CD4-positive, CD25-positive, alpha-beta regulatory T cell (primary cell): ENCODE measurements around the gene CACNB4. TPM values are rescaled to one million over a fixed set of nuclear protein-coding genes. Genes with fewer than 3 reads are reported as not detected.

Source experiments
- ATAC-seq, 2 donors: fragments of 150-1000 bp; cut with Tn5 transposase; one replicate each; pipeline ENCODE4 v1.10.0; 2021; ENCODE audit warnings: low read depth in 2 of 2, moderate number of reproducible peaks in 2 of 2, moderate library complexity in 1 of 2
- DNase-seq, 3 donors: peaks; one replicate each; pipeline versions ENCODE4 v3.0.0 to v3.0.0-alpha.2; 2012 to 2022; ENCODE audit warnings: mixed read lengths in 1 of 3
- H3K27ac ChIP-seq: one replicate; pipeline ENCODE4 v1.7.0; 2013; ENCODE audit warnings: mild to moderate bottlenecking, low read length; ENCODE audit not compliant: insufficient read depth, poor library complexity, severe bottlenecking
- H3K27me3 ChIP-seq: one replicate; pipeline ENCODE4 v1.7.0; 2013; ENCODE audit warnings: low read length; ENCODE audit not compliant: control insufficient read depth, insufficient read depth
- H3K36me3 ChIP-seq: one replicate; pipeline ENCODE4 v1.7.0; 2013; ENCODE audit warnings: mild to moderate bottlenecking, low read length, moderate library complexity; ENCODE audit not compliant: control insufficient read depth, insufficient read depth
- H3K4me1 ChIP-seq: 2 replicates; pipeline ENCODE4 v1.7.0; 2013; ENCODE audit warnings: mild to moderate bottlenecking, low read length; ENCODE audit not compliant: insufficient read depth, control insufficient read depth, poor library complexity, severe bottlenecking
- H3K4me3 ChIP-seq: one replicate; pipeline ENCODE4 v1.7.0; 2013; ENCODE audit warnings: low read depth, mild to moderate bottlenecking, low read length, moderate library complexity
- H3K9me3 ChIP-seq, 2 experiments: 1 replicate in 1 of 2; 2 replicates in 1 of 2; pipeline ENCODE4 v1.7.0; 2013; ENCODE audit warnings: low read length in 2 of 2, mild to moderate bottlenecking in 1 of 2, moderate library complexity in 1 of 2; ENCODE audit not compliant: control insufficient read depth in 2 of 2
- H3K27ac Mint-ChIP-seq, 3 donors: one replicate each; pipeline ENCODE4 v1.8.0; 2020 to 2022; ENCODE audit warnings: mild to moderate bottlenecking in 3 of 3, mixed read lengths in 3 of 3, moderate library complexity in 2 of 3
- H3K27me3 Mint-ChIP-seq: one replicate; pipeline ENCODE4 v1.8.0; 2022; ENCODE audit warnings: mild to moderate bottlenecking, mixed read lengths
- H3K36me3 Mint-ChIP-seq: one replicate; pipeline ENCODE4 v1.8.0; 2020; ENCODE audit warnings: mixed read lengths
- H3K4me1 Mint-ChIP-seq, 4 donors: one replicate each; pipeline ENCODE4 v1.8.0; 2020 to 2022; ENCODE audit warnings: mixed read lengths in 4 of 4, mild to moderate bottlenecking in 1 of 4
- H3K4me3 Mint-ChIP-seq, 4 donors: one replicate each; pipeline ENCODE4 v1.8.0; 2020 to 2022; ENCODE audit warnings: mild to moderate bottlenecking in 4 of 4, mixed read lengths in 4 of 4, moderate library complexity in 3 of 4
- H3K9me3 Mint-ChIP-seq, 7 donors: one replicate each; pipeline ENCODE4 v1.8.0; 2020 to 2022; ENCODE audit warnings: mixed read lengths in 7 of 7, mild to moderate bottlenecking in 3 of 7, moderate library complexity in 2 of 7
- polyA plus RNA-seq, 4 donors: library from polyadenylated mRNA; unstranded; fragments of 300-500 nt; fragmentation: Illumina TruSeq; gene quantifications; one replicate each; pipeline ENCODE4 v1.2.3, GENCODE V29; 2021
- total RNA-seq: library from RNA; stranded (reverse); gene quantifications from one replicate; pipeline ENCODE4 v1.2.3, GENCODE V29; 2022

CACNB4 gene
- total and polyA plus RNA-seq, 5 donors from 2014 or later, result 0.30 TPM; not detected in 4

GRCh38 chr2:151789055-151789834 lies 309.6 kb downstream of the CACNB4 start:
- no peak overlapping the region for H3K4me3 ChIP-seq
- Mint-ChIP-seq H3K27ac (no peak overlapping the region), H3K4me3 (no peak overlapping the region), H3K9me3 (peaks cover 0 to 5% (median 0%) of the 10 kb centered on the region in 7 donors), H3K4me1 (peaks cover 0 to 7% (median 3%) of the 10 kb centered on the region in 4 donors), H3K27me3 (no peaks in the 10 kb centered on the region), H3K36me3 (peaks cover 35% of the 10 kb centered on the region)
- peaks cover 10% of the 10 kb centered on the region for H3K36me3 ChIP-seq
- H3K9me3 ChIP-seq, result no peaks in the 10 kb centered on the region
- H3K27me3 ChIP-seq, result no peaks in the 10 kb centered on the region
- no peak for DNase-seq
- no peak for ATAC-seq
- H3K4me1 ChIP-seq, result no peaks in the 10 kb centered on the region
- H3K27ac ChIP-seq, result no peak overlapping the region

- Histone ChIP-seq H3K9me3 (no peaks in the 10 kb centered on the region), H3K27ac (no peak overlapping the region), H3K4me3 (no peak overlapping the region), H3K36me3 (peaks cover 12% of the 10 kb centered on the region), H3K27me3 (no peaks in the 10 kb centered on the region), H3K4me1 (no peaks in the 10 kb centered on the region)
- no peaks in the 10 kb centered on the region for H3K27me3 Mint-ChIP-seq
- H3K27ac Mint-ChIP-seq, result no peak overlapping the region
- H3K4me1 Mint-ChIP-seq, result peaks cover 0 to 10% (median 3%) of the 10 kb centered on the region in 4 donors
- no peak overlapping the region for H3K4me3 Mint-ChIP-seq
- H3K36me3 Mint-ChIP-seq, result peaks cover 36% of the 10 kb centered on the region
- ATAC-seq, result no peak
- DNase-seq, result no peak
- peaks cover 0 to 3% (median 0%) of the 10 kb centered on the region in 7 donors for H3K9me3 Mint-ChIP-seq
Measured at GRCh38 chr2:151786483-151786882, 312.4 kb downstream of the CACNB4 start.

GRCh38 chr2:151786077-151786476 lies 312.8 kb downstream of the CACNB4 start:
- H3K36me3 ChIP-seq, result peaks cover 12% of the 10 kb centered on the region
- peaks cover 37% of the 10 kb centered on the region for H3K36me3 Mint-ChIP-seq
- H3K4me1 Mint-ChIP-seq, result peaks cover 0 to 9% (median 3%) of the 10 kb centered on the region in 4 donors
- no peak overlapping the region for H3K4me3 Mint-ChIP-seq
- H3K27me3 ChIP-seq, result no peaks in the 10 kb centered on the region
- no peaks in the 10 kb centered on the region for H3K4me1 ChIP-seq
- peaks cover 0 to 3% (median 0%) of the 10 kb centered on the region in 7 donors for H3K9me3 Mint-ChIP-seq
- H3K27ac Mint-ChIP-seq, result no peak overlapping the region
- H3K4me3 ChIP-seq, result no peak overlapping the region
- H3K27me3 Mint-ChIP-seq, result no peaks in the 10 kb centered on the region
- H3K27ac ChIP-seq, result no peak overlapping the region
- no peaks in the 10 kb centered on the region for H3K9me3 ChIP-seq
- no peak for DNase-seq
- no peak for ATAC-seq

GRCh38 chr2:151783133-151783520 lies 315.7 kb downstream of the CACNB4 start:
- peaks cover 12% of the 10 kb centered on the region for H3K36me3 ChIP-seq

More at GRCh38 chr2:151783133-151783520, 315.7 kb downstream of the CACNB4 start:
- Histone ChIP-seq H3K4me3 (no peak overlapping the region), H3K27ac (no peak overlapping the region), H3K4me1 (no peaks in the 10 kb centered on the region), H3K9me3 (no peaks in the 10 kb centered on the region), H3K27me3 (no peaks in the 10 kb centered on the region)
- peaks cover 53% of the 10 kb centered on the region for H3K36me3 Mint-ChIP-seq
- DNase-seq, result no peak
- H3K27me3 Mint-ChIP-seq, result no peaks in the 10 kb centered on the region
- peaks cover 0 to 11% (median 2%) of the 10 kb centered on the region in 7 donors for H3K9me3 Mint-ChIP-seq
- H3K4me3 Mint-ChIP-seq, result no peak overlapping the region
- H3K27ac Mint-ChIP-seq, result peak overlapping the region in 2 of 3 donors; percentile 1 to 21
- no peak for ATAC-seq
- H3K4me1 Mint-ChIP-seq, result peaks cover 0 to 6% (median 3%) of the 10 kb centered on the region in 4 donors

Other genes with a start within 250 kb of the CACNB4 start
- gene STAM2, start 76.7 kb upstream of the CACNB4 start, total RNA-seq, result 13.4 TPM
- gene STAM2, start 76.7 kb upstream of the CACNB4 start, polyA plus RNA-seq, result 1 to 10 TPM; 4.6 to 8.7 (median 7.1) TPM
- 0.30 TPM for gene FMNL2, start 236.1 kb upstream of the CACNB4 start, total RNA-seq
- gene FMNL2, start 236.1 kb upstream of the CACNB4 start, polyA plus RNA-seq, result under 1 TPM in 3 of 4 donors, not detected in 1; 0.07 to 0.21 (median 0.07) TPM